Spleen (tissue), 7 donors: Measurements from ENCODE around the gene ARRDC1.

Experiments
- CTCF ChIP-seq, 11 experiments: fragments of 200-600 bp in 7 of 11; fragments of 450-650 bp in 4 of 11; sonication (generic) in 4 of 11; IDR thresholded peaks in 8 of 11; conservative IDR thresholded peaks in 3 of 11; 1 replicate in 7 of 11; 2 replicates in 4 of 11; pipeline versions ENCODE4 v1.4.0 to v1.8.0; 2016 to 2021; ENCODE audit warnings: antibody characterized with exemption in 11 of 11, inconsistent platforms in 4 of 11, mild to moderate bottlenecking in 1 of 11
- POLR2A ChIP-seq, 3 donors: fragments of 450-650 bp; IDR thresholded peaks; one replicate each; pipeline ENCODE4 v1.5.1; 2017; ENCODE audit warnings: antibody characterized with exemption in 3 of 3, mild to moderate bottlenecking in 1 of 3
- donor health status: DM: no; HTN: no; CAD: no; lungs with moderate emphysema.
- donor health status: DM: no; HTN: no; CAD: no.
- donor health status: DM: no; HTN: no; CAD: no.

GRCh38 chr9:137614631-137615386 lies 9.3 kb downstream of the ARRDC1 start:
- TF ChIP-seq POLR2A (IDR thresholded peaks at IDR 0.05) (no peak), CTCF (IDR thresholded peaks at IDR 0.05 in 8 of 11, conservative IDR thresholded peaks at IDR 0.05 in 3 of 11) (no peak)
